Medulla oblongata (tissue), 1 donor: Measurements from ENCODE around the gene MRPL53.

Experiments
- DNase-seq: peaks from one replicate; pipeline ENCODE4 v3.0.0-alpha.2; 2015; ENCODE audit errors: extremely low spot score

MRPL53 gene

DNA sequence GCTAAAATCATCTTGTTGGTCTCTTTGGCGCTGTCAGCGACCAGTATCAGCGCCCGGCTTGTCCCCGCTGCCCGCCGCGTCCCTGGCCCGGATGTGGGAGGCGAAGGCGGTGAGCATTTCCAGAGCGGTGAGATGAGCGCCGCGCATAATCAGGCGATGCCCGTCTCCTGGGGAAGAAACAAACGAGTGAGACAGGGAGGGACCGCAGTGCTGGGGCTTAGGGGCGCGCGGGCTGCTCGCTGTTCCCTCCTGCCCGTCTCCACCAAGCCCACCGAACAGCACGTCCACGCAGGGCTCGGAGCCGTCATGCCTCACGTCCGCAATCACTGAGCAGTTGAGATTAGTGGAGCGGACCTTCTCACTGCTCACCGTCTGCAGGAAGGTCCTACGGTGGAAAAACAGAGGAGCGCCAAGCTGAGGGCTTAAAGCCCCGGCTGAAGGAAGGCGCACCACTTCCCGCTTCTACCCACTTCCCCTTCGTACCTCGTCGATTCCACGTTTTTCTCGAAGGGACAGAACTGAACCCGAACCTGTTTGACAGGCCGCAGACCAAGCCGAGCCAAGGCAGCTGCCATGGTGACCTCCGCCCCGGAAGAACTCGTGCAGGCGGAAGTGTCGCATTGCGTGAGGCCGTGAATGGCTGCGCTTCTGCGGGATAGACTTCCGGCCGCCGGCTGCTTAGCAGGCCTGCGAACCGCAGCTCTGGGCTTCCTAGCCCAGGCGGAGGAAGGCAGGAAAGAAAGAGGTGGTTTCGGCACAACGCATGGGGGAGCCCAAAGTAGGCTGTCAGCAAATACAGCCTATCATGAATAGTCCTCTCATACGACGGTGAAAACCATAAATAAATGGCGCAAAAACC, at the start of gene MRPL53:
TSS of gene MRPL53 (minus strand) at position 595 of the 859 bp plus-strand sequence. CDS start at position 575, 20 bp downstream.
- DNase-seq = peak; percentile 96

DNA sequence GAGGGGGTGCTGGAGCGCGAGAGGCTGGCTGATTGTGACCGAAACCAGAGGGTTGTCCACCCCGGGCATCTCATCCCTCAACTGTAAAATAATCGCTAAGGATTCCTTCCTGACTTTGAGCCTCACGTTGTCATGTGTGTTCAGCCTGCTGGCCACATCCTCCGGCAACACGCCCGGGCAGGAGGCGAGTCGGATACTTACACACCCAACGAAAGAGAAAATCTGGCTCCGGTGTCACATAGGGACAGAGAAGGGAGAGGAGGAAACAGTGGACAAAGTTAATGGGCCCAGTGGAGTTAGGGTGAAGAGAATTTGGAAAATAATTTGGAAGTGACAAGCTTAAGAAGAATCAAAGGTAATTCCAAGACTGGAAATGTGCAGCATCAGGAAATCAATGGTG, 44.2 kb upstream of the MRPL53 start:
- DNase-seq = no peak

DNA sequence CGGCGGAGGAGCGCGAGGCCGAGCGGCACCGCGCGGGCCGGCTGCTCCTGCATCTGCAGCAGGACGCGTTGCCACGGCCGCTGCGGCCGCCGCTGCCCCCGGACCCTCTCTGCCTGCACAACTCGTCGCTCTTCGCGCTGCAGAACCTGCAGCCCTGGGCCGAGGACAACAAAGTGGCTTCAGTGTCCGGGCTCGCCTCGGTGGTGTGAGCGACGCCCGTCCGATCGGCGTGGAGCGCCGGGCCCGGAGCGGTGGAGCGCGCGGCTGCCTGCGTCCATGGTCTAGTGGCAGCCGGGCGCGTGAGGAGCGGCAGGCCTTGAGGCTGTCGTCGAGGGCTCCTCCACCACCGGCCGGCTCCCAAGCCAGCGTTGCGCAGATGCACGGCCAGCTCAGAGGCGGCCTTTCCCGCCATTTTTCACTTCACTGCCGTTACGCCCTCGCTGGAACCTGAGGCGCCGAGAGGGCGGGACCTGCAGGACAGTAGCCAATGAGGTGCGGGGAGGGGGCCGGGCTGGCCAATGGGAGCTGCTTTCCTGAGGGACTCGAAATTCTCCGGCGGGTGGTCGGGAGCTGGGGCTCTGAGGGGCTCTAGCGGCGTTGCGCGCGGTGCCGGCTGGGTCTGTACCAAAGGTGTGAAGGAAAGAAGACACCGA, 43.6 kb upstream of the MRPL53 start:
- DNase-seq = peak; percentile 37

DNA sequence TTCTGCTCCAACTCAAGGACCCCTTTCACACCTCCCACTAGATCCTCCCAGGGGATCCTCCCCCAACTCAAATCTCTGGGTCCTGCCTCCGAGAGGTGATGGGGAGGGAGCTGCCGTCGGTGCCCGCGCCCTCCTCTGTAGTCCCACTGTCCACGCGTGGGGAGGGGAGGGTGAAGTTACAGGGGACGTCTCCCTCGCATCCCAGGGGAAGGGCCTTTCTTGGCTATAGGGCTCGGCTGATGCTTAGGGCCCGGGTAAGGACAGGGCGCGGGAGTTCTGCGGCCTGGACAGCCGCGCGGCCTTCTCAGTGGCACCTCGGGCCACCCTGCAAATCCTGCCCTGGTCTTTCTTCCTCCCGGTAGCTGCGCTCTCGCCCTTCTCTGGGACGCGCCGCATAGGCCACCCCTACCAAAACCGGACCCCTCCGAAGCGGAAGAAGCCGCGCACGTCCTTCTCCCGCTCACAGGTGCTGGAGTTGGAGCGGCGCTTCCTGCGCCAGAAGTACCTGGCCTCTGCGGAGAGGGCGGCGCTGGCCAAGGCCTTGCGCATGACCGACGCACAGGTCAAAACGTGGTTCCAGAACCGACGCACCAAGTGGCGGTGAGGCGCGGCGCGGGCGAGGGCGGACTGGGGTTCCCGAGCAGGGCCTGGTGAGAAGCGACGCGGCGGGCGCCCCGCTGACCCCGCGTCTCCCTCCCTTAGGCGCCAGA, 42.9 kb upstream of the MRPL53 start:
- no peak for DNase-seq

DNA sequence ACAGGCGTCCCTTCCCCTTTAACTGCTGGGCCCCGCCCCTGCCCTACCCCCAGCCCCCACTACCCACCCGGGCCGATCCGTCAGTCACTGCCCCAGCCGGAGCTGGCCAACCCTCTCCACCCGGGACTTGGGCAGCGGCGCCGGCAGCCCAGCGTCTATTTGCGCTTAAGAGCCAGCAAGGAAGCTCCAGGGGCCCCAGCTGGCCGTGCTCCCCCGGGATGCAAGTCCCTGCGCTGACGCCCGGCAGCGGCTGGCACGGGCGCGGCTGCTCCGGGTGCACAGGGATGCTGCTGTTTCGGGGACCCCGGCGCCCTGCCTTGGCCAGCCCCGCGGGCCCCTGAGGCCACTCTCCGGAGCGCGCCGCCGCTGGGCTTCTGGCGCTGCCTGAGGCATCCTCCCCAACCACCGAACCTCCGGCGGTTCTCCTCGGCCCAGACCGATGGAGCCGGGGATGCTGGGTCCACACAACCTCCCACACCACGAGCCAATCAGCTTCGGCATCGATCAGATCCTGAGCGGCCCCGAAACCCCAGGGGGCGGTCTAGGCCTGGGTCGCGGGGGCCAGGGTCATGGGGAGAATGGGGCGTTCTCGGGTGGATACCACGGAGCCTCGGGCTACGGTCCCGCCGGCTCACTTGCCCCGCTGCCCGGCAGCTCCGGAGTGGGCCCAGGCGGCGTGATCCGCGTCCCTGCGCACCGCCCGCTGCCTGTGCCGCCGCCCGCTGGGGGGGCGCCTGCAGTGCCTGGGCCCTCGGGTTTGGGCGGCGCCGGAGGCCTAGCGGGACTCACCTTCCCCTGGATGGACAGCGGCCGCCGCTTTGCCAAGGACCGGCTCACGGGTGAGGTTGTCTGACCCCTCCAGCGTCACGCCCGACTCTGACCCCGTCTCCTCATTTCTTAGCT, 42.1 kb upstream of the MRPL53 start, which contains the start of gene TLX2:
TSS of gene TLX2 (plus strand) at position 83 of the 903 bp plus-strand sequence. CDS start at position 440, 357 bp downstream.
- DNase-seq = no peak

DNA sequence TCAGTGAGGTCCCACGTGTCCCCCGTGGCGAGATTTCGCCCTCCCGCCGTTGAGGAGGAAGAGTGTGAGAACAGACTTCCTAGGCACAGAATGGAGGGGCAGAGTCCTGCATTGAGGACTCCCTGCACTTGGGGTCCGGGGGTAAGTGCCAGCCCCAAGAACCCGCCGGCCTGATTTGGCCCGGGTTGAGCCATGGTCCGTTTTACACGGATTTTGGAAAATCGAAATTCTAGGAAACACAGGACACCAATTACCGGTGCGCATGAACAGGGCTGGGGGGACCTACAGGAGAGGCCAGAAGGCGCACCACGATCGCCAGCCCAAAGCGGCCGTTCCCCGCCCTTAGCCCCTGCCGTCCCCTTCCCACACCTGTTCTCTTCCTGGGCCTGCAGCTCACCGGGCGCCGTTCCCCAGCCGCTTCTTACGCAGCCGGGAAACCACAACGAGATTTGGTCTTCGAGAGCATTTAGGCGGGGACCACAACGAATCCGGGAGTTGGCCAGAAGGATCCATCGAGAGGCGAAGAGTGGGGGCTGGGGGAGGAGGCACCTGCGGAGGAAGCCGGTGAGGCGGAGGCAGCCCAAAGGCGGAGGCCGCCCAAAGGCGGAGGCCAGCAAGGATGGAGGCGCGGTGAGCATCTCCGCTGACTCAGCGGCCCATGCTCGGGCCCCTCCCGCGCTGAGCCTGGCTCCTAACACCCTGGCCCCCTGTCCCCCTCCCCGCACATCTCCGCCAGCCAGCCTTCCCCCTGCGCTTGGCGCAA, 41.3 kb upstream of the MRPL53 start:
- DNase-seq = no peak

DNA sequence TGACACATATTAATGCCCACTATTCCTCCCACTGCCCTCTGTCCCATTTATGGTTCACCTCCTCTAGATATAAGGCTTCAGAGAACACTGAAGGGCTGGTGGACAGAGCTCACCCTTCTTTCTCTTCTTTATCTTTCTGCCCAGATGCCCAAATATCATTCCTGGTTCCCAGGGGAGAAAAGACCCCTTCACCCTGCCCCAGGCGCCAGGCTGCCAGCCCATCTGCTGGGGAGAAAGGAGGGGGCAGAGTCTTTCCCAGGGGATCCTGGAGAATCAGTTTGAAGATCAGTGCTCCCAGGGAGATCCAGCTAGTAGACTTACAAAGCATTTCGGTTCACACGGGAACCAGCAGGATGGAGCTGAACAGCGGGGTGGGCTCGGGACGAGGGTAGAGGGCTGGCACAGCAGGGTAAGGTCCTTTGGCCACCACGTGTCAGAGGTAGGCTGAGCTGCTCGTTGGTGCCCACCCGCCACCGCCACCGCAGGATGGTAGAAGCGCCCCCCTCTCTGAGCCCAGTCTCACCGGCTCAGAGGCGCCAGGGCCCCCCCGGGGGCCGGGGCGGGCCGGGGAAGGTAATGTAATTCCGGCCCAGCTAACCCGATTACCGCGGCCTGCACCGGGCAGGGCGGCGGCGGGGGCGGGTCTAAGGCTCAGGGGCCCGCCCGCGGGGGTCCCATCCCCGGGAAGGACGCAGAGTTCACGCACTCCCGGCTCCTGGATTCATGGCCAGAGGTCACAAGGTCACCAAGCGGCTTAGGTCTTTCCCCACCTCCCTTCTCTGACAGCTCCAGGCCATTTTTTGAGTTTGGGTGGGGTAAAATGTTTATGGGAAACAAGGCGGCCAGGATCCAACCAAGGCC, 40.5 kb upstream of the MRPL53 start:
- DNase-seq = no peak

DNA sequence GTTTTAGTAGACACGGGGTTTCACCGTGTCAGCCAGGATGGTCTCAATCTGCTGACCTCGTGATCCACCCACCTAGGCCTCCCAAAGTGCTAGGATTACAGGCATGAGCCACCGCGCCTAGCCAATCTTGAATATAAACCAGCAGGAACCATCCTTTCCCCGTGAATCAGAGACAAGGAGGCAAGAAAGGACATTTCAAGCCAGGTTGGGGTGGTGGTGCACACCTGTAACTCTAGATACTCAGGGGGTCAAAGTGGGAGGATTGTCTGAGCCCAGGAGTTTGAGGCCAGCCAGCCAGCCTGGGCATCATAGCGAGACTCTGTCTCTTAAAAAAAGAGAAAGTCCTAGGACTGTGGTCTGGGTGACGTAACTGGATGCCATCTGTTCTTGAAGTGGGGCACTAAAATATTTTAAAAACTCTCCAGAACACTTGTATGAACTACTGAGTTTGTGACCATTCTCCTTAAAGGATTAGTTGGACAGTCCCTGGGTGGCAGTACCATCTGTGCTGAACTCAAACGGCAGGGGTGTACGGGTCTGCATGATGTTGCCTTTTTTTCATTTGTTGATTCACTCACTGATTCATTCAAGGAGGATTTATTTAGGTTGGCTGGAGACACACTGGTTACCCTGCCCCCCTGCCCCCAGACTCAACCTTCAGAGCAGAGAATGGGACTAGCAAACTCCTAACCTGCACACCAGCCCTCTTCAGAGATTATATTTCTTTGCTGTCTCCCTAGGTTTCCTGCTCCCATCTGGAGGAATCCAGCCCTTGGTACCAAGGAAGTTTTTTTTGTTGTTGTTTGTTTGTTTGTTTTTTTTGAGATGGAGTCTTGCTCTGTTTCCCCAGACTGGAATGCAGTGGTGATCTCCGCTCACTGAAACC, 38.9 kb upstream of the MRPL53 start:
- DNase-seq = no peak

DNA sequence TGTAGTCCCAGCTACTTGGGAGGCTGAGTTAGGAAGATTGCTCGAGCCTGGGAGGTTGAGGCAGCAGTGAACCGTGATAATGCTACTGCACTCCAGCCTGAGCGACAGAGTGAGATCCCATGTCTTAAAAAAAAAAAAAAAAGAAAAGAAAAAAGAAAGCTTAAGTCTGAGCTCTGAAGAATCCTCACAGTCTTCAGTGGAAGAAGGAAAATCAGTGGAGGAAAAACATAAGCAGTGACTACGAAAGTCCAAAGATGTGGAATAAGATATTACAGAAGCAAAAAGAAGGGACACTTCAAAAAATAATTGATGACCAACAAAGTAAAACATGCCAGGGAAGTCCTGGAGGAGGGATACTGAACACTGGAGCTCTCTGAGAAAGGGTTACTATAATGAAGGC, 37.8 kb upstream of the MRPL53 start:
- no peak for DNase-seq

DNA sequence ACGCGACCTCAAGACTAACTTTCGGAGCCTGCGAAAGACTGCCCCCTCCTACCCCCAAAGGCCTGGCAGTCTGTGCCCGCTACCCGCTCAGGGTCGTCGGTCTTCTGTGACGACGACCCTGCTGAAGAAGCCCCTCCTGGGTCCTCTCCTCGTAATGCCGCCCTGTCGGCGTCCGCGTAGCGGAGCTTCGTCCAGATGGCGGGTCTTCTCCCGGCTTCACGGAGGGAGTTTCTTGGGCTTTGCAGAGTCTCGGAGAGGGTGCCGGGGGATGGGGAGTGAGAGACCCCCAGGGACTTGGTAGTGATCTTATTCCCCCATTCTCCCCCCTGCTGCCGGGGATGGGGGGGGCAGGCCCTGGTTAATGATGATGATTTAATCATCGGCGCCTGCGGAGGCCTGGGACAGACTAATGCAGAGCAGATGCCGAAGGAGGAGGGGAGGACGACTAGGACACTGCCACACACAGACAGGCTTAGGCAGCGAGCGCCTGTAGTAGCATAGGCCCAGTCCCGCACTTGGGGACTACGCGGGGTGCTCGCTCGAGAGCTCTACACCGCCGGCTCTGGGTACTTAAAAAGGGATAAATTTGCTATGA, 35.5 kb upstream of the MRPL53 start:
- DNase-seq = no peak

DNA sequence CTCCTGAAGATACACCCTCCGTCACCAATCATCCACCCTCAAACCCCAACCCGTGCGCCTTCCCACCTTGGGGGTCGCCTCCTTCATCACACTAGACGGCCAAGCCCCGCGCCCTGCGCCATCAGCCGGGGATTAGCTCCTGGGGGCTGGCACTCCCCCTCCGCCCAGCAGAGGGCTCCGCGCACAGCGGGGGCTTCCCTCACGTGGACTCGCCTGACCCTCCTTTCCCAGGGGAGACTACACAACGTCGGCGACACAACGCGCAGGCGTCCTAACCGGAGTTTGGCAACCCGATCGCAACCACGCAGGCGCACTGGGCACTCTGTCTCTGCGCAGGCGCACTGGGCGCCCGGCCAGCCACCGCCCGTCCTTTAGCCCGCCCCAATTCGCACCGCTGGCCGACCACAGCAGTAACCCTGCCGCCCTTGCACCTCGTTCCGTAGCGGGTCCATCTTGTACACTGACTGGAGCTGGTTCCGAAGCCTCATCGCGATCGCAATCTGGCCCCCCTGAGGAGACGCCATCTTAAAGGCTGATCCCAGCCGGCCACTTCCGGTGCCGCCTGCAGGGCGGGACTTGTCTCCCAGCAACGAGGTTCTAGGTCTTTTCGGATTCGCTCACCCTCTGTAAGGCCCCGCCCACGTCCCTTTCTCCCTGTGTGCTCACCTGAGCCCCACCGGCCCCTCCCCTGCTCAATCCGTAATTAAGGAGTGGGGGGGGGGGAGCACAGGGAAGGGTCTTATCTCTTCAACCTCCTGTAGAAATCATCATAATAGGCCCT, 34.9 kb upstream of the MRPL53 start, which contains the start of gene PCGF1:
TSS of gene PCGF1 (minus strand) at position 551 of the 781 bp plus-strand sequence. CDS start at position 524, 27 bp downstream.
- peak; percentile 99 for DNase-seq

DNA sequence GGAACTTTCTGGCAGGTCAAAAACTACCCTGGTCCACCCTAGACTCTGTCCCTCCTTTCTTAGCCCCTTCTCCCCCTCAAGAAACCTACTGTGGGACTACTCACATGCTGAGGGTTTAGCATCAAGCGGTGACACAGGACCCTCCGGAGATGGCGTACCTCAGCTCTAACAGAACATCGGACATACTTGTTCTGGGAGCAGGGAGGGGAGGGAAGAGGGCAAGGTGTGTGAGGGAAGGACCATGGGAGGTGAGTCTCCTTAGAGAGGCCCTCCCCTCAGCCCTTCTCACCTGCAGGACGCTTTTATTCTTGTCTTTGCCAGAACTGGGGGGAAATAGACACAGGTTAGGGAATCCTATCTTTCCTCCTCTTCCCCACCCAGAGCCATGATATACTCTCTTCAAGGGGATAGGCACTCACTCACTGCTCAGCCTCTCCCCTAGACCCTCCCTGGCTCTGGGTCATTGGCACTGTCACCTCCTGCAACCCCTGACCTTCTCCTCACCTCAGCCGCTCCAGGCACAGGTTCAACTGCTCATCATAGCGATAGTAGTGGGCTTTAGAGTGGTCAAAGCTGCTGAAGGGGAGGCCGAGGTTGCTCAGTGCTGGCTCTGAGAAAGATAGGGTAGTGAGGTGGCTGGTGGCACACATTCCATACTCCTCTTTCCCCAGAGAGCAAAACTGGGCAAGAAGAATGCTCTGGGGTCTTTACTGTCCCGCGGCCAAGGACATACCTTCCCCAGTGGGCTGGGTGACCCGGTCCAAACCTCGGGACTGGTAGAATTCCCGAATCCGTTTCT, 33.2 kb upstream of the MRPL53 start:
- DNase-seq = no peak

DNA sequence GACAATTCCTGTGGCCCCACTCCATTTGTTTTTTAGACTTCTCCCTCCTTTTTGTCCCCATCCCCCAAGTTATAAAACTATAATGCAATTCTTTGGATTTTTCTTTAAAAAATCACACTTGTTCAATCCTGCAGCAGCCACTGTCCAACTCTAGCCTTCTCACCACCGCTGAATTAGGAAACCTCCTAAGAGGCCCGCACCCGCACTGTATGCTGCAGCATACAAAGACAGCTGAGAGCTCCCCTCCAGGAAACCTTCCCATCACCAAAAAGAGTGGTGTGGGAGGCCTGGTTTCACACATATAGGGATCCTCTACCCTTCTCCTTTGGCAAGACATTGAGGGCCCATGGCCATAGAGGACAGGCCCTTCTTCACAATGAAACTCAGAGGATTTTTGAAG, 32.1 kb upstream of the MRPL53 start:
- DNase-seq = no peak

DNA sequence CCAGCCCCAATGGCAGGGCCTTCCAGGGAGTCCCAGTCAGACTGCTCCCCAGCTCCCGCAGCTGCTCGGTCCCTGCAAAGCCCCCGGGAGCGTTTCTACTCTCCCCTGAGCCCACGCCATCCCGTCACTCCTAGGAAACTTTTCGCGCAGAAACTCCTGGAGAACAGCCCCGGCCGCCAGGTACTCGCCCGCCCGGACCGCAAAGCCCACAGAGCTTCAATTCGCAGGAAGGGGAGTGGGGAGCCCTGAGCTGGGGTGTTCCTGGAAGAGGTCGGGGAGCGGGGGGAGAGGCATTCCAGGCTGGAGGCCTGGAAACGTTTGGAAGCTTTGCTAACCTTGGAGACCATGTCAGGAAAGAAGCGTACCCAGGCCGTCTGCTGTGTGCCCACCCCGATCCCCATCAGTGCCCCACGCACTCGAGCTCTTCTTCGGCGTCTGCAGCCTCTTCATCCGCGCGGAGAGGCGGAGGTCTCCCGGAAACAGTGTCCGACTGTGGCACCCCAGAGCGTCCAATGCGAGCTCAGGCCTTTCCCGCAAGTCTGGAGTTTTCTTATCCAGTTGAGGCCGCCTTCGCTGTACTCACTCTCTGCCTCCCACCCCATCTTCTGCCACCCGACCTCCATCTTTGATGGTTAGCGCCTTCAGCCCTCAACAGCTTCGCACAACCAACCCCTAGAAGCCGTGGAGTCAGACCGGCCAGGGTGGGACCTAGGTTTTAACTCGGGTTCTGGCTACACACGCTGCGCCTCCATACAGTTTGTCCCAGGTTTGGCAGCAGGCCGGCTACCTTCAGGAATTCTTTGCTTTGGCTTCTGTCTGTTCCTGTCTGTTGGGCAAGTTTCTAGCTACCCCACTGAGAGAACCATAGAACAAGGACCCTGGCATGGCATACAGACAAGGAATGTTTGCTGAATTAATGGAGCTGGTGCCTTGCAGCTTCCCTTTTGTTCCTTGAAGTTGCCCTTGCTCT, 31.3 kb upstream of the MRPL53 start:
- no peak for DNase-seq
